Right ventricle myocardium superior (tissue), 1 donor: Measurements from ENCODE around the gene AMDHD2. TPM values are rescaled to one million over a fixed set of nuclear protein-coding genes. Genes with fewer than 3 reads are reported as not detected.
A peak's percentile ranks its signal among the peaks of the same experiment; 100 is the strongest.
"Not testable (repeated sequence)": the region's sequence is repeated elsewhere in the genome, so short reads cannot be mapped to it uniquely, and the experiment has no call there.

Experiments
- ATAC-seq: fragments of 200-7000 bp; cut with Tn5 transposase; one replicate; pipeline ENCODE4 v1.9.1; 2020; ENCODE audit warnings: mild to moderate bottlenecking; ENCODE audit not compliant: poor library complexity
- DNase-seq: peaks from one replicate; pipeline ENCODE4 v3.0.0-alpha.2; 2020
- intact Hi-C: fragments of 100-400 bp; cut with DNase I; formaldehyde crosslinking; loops from one replicate; pipeline ENCODE4 v1.11.2; 2022
- long read RNA-seq: library from polyadenylated mRNA; unstranded; transcript quantifications from one replicate; pipeline ENCODE4 v2.0.0, GENCODE V29; 2021
- total RNA-seq: library from RNA; stranded (reverse); fragmentation: NEBNext Ultra II Directional; extraction: Animal tissue kit (Norgen Biotek cat#: 25700); gene quantifications from one replicate; pipeline ENCODE4 v1.2.1, GENCODE V29; 2021
- donor health status: DM: no; HTN: yes; CAD: no; lungs with severe emphysema.

Gene AMDHD2
- total RNA-seq, result 13.4 TPM
- long read RNA-seq, transcript AMDHD2-202 (10 exons, 3,273 nt), result minor isoform, 5 of 33 reads
- long read RNA-seq, transcript AMDHD2-219 (10 exons, 2,890 nt), result minor isoform, 5 of 33 reads
- long read RNA-seq, transcript AMDHD2-201 (11 exons, 1,459 nt), result major isoform, 11 of 33 reads
- long read RNA-seq, partial matches to known transcripts, result 2 of 33 reads
- long read RNA-seq, other reads (novel, unspliced or antisense), result 10 of 33 reads

- ATAC-seq (peak; percentile 80), DNase-seq (peak; percentile 96)
- intact Hi-C loops, result no loop called here
Measured at GRCh38 chr16:2520097-2520783, at the start of gene AMDHD2. TSS of gene AMDHD2 (plus strand) at chr16:2520371. CDS start at chr16:2520459, 88 bp downstream.

GRCh38 chr16:2470603-2471015 lies 49.6 kb upstream of the AMDHD2 start:
- ATAC-seq, result no peak
- intact Hi-C loops, result no loop called here

DNA sequence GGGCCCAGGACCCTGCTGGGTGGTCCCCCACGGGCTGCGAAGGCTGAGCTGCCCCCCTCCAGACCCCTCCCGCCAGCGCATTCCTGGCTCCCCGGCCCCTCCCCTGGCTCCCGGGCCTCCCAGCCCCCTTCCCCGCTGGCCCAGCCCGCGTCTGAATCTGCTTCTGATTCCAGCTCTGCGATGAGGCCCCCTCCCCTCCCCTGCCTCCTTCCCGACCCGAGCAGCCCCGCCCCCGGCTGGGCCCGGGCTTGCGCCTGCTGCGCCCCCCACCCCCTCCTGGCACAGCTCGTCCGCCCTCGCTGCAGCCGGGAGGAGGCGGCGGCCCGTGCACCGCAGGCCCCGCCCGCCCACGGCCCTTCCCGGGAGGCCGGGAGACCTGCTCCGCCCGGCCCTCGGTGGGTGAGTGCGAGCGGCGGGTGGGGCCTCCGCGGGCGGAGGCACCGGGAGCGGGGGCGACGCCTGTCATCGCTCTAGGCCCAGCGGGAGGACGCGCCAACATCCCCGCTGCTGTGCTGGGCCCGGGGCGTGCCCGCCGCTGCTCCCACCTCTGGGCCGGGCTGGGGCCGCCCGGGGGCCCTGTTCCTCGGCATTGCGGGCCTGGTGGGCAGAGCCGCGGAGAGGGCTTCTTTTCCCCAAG lies 49.0 kb upstream of the AMDHD2 start, which contains the start of gene NTN3:
Gene NTN3 (plus strand): TSS at position 282 of the 637 bp plus-strand sequence. CDS start 405 bp downstream, outside the sequence.
- ATAC-seq (no peak), DNase-seq (no peak)
- intact Hi-C loops, result no loop called here

More at GRCh38 chr16:2470603-2471015, 49.6 kb upstream of the AMDHD2 start:
- no peak for DNase-seq

DNA sequence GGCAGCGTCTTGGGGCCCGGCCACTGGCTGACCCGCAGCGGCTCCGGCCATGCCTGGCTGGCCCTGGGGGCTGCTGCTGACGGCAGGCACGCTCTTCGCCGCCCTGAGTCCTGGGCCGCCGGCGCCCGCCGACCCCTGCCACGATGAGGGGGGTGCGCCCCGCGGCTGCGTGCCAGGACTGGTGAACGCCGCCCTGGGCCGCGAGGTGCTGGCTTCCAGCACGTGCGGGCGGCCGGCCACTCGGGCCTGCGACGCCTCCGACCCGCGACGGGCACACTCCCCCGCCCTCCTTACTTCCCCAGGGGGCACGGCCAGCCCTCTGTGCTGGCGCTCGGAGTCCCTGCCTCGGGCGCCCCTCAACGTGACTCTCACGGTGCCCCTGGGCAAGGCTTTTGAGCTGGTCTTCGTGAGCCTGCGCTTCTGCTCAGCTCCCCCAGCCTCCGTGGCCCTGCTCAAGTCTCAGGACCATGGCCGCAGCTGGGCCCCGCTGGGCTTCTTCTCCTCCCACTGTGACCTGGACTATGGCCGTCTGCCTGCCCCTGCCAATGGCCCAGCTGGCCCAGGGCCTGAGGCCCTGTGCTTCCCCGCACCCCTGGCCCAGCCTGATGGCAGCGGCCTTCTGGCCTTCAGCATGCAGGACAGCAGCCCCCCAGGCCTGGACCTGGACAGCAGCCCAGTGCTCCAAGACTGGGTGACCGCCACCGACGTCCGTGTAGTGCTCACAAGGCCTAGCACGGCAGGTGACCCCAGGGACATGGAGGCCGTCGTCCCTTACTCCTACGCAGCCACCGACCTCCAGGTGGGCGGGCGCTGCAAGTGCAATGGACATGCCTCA lies 48.3 kb upstream of the AMDHD2 start:
- no peak for DNase-seq
- intact Hi-C loops, result no loop called here
- no peak for ATAC-seq

DNA sequence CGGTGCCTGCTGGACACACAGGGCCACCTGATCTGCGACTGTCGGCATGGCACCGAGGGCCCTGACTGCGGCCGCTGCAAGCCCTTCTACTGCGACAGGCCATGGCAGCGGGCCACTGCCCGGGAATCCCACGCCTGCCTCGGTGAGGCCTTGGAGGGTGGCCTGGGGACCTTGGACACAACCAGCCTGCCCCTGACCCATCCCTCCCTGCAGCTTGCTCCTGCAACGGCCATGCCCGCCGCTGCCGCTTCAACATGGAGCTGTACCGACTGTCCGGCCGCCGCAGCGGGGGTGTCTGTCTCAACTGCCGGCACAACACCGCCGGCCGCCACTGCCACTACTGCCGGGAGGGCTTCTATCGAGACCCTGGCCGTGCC lies 47.7 kb upstream of the AMDHD2 start:
- ATAC-seq, result no peak
- no peak for DNase-seq
- intact Hi-C loops, result no loop called here

DNA sequence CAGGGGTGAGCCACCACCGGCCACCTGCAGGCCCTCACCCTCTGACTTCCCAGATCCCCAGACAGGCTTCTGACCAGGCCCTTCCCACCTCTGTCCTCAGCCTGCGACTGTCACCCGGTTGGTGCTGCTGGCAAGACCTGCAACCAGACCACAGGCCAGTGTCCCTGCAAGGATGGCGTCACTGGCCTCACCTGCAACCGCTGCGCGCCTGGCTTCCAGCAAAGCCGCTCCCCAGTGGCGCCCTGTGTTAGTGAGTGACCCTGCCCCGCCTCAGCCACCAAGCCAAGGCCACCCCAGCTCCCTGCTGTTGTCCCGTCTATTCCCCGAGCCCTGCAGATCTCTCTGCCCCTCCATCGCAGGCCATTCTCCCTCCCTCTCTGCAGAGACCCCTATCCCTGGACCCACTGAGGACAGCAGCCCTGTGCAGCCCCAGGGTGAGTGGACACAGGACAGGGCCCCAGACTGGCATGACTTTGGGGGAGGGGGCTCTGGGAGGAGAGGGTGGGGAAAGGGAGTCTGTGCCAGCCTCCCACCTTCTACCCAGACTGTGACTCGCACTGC lies 47.2 kb upstream of the AMDHD2 start:
- ATAC-seq (no peak), DNase-seq (no peak)
- intact Hi-C loops, result no loop called here

GRCh38 chr16:2473446-2473926 lies 46.7 kb upstream of the AMDHD2 start:
- ATAC-seq (no peak), DNase-seq (no peak)
- intact Hi-C loops, result no loop called here

DNA sequence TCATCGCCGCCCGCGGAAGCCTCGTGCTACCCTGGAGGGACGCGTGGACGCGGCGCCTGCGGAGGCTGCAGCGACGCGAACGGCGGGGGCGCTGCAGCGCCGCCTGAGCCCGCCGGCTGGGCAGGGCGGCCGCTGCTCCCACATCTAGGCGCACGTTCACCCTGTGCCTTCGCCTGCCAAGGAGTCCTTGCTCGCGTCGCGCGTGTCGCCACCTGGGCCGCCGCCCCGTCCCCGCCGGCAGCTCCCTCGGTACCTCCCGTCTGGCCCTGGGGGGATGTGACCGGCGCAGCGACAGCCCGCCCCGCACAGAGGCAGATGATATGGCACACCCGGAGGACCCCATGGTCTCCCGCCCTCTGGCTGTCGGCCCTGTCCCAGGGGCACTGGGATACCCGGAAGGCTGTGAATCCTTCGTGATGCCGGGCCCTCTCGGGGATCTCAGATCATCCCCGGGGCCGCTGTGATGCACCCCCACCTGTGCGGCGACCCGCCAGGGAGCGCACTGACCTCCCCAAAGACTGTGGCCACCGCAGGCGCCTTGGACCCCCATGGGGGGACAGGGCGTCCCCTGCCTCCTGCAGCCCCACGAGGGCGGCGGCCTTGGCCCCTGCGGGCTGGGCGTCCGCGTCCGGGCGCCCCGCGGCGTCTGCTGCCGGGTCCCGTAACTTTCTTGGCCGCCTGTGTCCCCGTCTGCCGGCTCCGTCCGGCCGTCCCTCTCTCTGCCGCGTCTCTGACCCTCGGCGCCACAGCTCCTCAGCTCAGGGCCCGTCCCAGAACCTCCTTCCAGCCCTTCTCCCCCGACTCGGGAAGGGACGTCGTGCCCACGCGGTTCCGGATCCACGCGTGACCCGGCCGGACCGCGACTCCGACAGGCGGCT lies 45.9 kb upstream of the AMDHD2 start:
- ATAC-seq, result peak; percentile 82
- peak; percentile 77 for DNase-seq
- intact Hi-C loops, result no loop called here

DNA sequence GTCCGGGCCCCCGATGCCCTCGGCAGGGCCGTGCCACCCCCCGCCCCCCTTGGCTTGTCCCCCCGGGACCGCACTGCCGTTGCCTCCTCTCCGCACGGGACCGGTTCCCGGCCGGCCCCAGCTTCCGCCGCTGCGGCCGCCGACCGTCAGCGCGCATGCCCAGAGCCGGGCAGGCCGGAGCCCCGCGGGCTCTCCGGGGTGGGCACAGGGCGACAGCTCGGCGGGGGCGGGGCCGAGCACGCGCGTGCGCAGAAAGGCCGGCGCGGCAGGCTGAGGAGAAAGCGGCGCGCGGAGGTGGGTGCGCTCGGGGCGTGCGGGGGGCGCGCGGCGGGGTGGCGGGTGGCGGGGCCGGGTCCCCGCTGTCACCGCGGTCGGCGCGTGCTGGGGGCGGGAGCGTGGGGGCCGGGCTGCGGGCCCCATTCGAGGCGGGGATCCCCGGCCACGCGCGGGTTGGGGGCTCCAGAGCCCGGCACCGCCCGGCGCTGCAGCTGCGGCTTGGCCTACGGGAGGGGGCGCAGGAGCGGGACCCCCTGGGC lies 45.2 kb upstream of the AMDHD2 start, which contains the start of gene TBC1D24:
Gene TBC1D24 (plus strand): TSS at position 251 of the 536 bp plus-strand sequence. CDS start 21,022 bp downstream, outside the sequence.
- DNase-seq (peak; percentile 93), ATAC-seq (peak; percentile 96)
- intact Hi-C loops, result no loop called here

DNA sequence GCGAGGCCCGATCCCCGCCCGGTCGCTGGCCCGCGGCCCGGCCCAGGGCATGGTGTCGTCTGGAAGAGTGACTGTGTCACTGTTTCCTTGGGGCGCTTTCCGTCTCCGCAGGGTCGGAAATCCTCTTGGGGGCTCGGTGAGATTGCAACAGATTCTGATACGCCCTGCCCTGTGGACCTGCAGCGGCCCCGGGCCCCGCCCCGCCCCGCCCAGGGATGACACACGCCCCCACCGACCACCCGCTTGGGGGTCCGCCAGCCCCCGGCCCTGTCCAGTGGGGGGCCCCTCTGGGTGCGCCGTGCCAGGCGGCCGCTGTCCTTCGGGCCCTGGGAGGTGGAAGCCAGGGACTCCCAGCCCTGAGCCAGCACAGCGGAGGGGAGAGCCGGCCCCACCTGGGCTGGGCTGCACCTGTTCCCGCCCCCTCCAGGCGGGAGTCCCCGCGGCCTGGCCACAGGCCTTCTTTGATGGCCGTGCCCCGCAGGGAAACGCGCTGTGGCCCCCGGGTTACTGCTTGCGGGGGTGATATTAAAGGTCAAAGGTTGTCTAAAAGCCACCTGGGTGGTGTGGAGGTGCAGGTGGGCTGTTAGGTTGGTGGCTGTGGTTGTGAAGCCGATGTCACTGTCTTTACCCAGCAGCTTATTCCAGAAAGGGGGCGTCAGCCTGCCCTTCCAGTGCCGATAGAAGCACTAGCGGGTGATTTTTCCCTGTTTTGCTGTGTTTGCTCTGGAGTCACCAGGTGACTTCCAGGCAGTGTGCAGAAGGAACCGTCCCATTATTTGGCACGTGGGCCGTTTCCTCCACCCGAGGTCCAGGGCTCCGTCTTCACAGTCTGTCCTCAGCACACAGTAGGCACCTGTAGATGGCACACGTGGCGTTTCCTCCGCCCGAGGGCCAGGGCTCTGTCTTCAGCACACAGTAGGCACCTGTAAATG lies 44.5 kb upstream of the AMDHD2 start:
- DNase-seq, result no peak
- intact Hi-C loops, result no loop called here
- ATAC-seq, result no peak

- intact Hi-C loops, result no loop called here
- DNase-seq (no peak), ATAC-seq (no peak)
Measured at GRCh38 chr16:2476345-2476720, 43.8 kb upstream of the AMDHD2 start.

DNA sequence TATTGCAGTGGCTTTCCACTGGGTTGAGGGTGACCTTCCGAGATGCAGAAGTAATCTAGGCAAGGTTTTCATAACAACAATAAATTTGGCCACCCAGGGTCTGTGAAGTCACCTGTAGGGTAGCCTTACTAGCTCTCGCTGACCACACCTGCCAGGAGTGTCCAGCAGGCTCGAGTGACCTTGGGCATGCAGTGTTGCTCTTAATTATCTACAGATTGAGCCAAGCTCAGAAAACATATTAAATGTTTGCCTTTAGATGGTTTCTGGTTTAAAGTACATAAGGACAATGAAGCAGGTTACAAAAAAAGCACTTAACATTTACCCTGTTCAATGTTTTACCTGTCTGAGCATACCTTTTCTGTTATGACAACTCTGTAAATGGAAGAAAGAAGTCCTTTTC lies 43.4 kb upstream of the AMDHD2 start:
- intact Hi-C loops, result no loop called here
- no peak for ATAC-seq

GRCh38 chr16:2477327-2477726 lies 42.8 kb upstream of the AMDHD2 start:
- no peak for ATAC-seq
- intact Hi-C loops, result no loop called here
- DNase-seq, result no peak

More for the DNA sequence above, 43.4 kb upstream of the AMDHD2 start:
- DNase-seq, result no peak

GRCh38 chr16:2478279-2478678 lies 41.9 kb upstream of the AMDHD2 start:
- intact Hi-C loops, result no loop called here
- no peak for DNase-seq
- no peak for ATAC-seq

- ATAC-seq, DNase-seq, intact Hi-C loops: not testable (repeated sequence)
Measured at GRCh38 chr16:2479996-2480395, 40.2 kb upstream of the AMDHD2 start.

DNA sequence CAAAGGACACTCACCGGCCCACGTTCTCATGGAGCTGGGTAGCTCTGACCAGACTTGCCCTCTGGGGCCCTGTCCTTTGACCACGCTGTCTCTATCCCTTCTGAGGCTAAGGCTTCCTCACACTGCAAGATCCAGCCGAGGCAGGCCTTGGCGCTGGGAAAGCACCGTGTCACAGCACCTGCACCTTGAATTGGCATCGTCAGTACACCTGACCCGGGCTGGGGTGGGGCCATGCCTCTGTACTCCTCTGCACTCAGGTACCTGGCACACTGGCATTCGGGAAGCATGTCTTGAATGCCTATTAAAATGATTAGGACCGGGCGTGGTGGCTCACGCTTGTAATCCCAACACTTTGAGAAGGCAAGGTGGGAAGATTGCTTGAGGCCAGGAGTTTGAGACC lies 39.2 kb upstream of the AMDHD2 start:
- ATAC-seq, result no peak
- no peak for DNase-seq
- intact Hi-C loops, result no loop called here
